ENCODE data around the gene B3GNT2.

The B3GNT2 gene

GRCh38 chr2:62224976-62225375, 29.1 kb downstream of the B3GNT2 start:
- peaks cover 7% of the 10 kb centered on the region for H3K9me3 Mint-ChIP-seq

GRCh38 chr2:62227386-62228075, 31.6 kb downstream of the B3GNT2 start:
- Mint-ChIP-seq H3K4me1 (ENCODE audit: low read depth) (peaks cover 29% of the 10 kb centered on the region), H3K36me3 (ENCODE audit: low read depth) (peaks cover 45% of the 10 kb centered on the region), H3K27me3 (no peaks in the 10 kb centered on the region), H3K9me3 (peaks cover 7% of the 10 kb centered on the region), H3K27ac (no peak overlapping the region), H3K4me3 (no peak overlapping the region)
- no peak for DNase-seq

More at GRCh38 chr2:62224976-62225375, 29.1 kb downstream of the B3GNT2 start:
- Mint-ChIP-seq H3K27me3 (no peaks in the 10 kb centered on the region), H3K27ac (no peak overlapping the region), H3K36me3 (ENCODE audit: low read depth) (peaks cover 65% of the 10 kb centered on the region), H3K4me3 (no peak overlapping the region), H3K4me1 (ENCODE audit: low read depth) (peaks cover 49% of the 10 kb centered on the region)
- DNase-seq = no peak

- Mint-ChIP-seq H3K27ac (no peak overlapping the region), H3K4me1 (ENCODE audit: low read depth) (peaks cover 15% of the 10 kb centered on the region), H3K9me3 (no peaks in the 10 kb centered on the region), H3K27me3 (no peaks in the 10 kb centered on the region), H3K4me3 (no peak overlapping the region), H3K36me3 (ENCODE audit: low read depth) (peaks cover 28% of the 10 kb centered on the region)
- DNase-seq = no peak
Measured at GRCh38 chr2:62229082-62229605, 33.2 kb downstream of the B3GNT2 start.

- DNase-seq = no peak
Measured at GRCh38 chr2:62231541-62231940, 35.6 kb downstream of the B3GNT2 start.

GRCh38 chr2:62234755-62235655, 39.1 kb downstream of the B3GNT2 start:
- Mint-ChIP-seq H3K4me1 (ENCODE audit: low read depth) (peaks cover 4% of the 10 kb centered on the region), H3K9me3 (no peaks in the 10 kb centered on the region), H3K27ac (no peak overlapping the region), H3K4me3 (no peak overlapping the region), H3K27me3 (no peaks in the 10 kb centered on the region), H3K36me3 (ENCODE audit: low read depth) (no peaks in the 10 kb centered on the region)
- no peak for DNase-seq

More at GRCh38 chr2:62231541-62231940, 35.6 kb downstream of the B3GNT2 start:
- Mint-ChIP-seq H3K4me3 (no peak overlapping the region), H3K4me1 (ENCODE audit: low read depth) (peaks cover 14% of the 10 kb centered on the region), H3K9me3 (no peaks in the 10 kb centered on the region), H3K27me3 (no peaks in the 10 kb centered on the region), H3K36me3 (ENCODE audit: low read depth) (peaks cover 7% of the 10 kb centered on the region), H3K27ac (peak overlapping the region; percentile 39)

GRCh38 chr2:62236499-62236898, 40.6 kb downstream of the B3GNT2 start:
- no peaks in the 10 kb centered on the region for H3K27me3 Mint-ChIP-seq
- no peak overlapping the region for H3K27ac Mint-ChIP-seq
- H3K4me1 Mint-ChIP-seq (ENCODE audit: low read depth) = no peaks in the 10 kb centered on the region
- no peaks in the 10 kb centered on the region for H3K9me3 Mint-ChIP-seq
- DNase-seq = no peak
- no peaks in the 10 kb centered on the region for H3K36me3 Mint-ChIP-seq (ENCODE audit: low read depth)
- H3K4me3 Mint-ChIP-seq = no peak overlapping the region

GRCh38 chr2:62238236-62238635, 42.3 kb downstream of the B3GNT2 start:
- Mint-ChIP-seq H3K4me1 (ENCODE audit: low read depth) (no peaks in the 10 kb centered on the region), H3K9me3 (no peaks in the 10 kb centered on the region), H3K27me3 (no peaks in the 10 kb centered on the region), H3K27ac (no peak overlapping the region), H3K4me3 (no peak overlapping the region), H3K36me3 (ENCODE audit: low read depth) (no peaks in the 10 kb centered on the region)
- no peak for DNase-seq

GRCh38 chr2:62240546-62240945, 44.6 kb downstream of the B3GNT2 start:
- no peaks in the 10 kb centered on the region for H3K27me3 Mint-ChIP-seq
- no peak for DNase-seq
- no peak overlapping the region for H3K4me3 Mint-ChIP-seq
- no peaks in the 10 kb centered on the region for H3K9me3 Mint-ChIP-seq
- no peaks in the 10 kb centered on the region for H3K4me1 Mint-ChIP-seq (ENCODE audit: low read depth)
- H3K27ac Mint-ChIP-seq = no peak overlapping the region
- H3K36me3 Mint-ChIP-seq (ENCODE audit: low read depth) = no peaks in the 10 kb centered on the region

- no peak for DNase-seq
- H3K9me3 Mint-ChIP-seq = no peaks in the 10 kb centered on the region
- no peaks in the 10 kb centered on the region for H3K4me1 Mint-ChIP-seq (ENCODE audit: low read depth)
- H3K4me3 Mint-ChIP-seq = no peak overlapping the region
- no peak overlapping the region for H3K27ac Mint-ChIP-seq
- H3K36me3 Mint-ChIP-seq (ENCODE audit: low read depth) = no peaks in the 10 kb centered on the region
- H3K27me3 Mint-ChIP-seq = no peaks in the 10 kb centered on the region
Measured at GRCh38 chr2:62243983-62244382, 48.1 kb downstream of the B3GNT2 start.

- Mint-ChIP-seq H3K27ac (no peak overlapping the region), H3K4me1 (ENCODE audit: low read depth) (no peaks in the 10 kb centered on the region), H3K4me3 (no peak overlapping the region), H3K36me3 (ENCODE audit: low read depth) (no peaks in the 10 kb centered on the region), H3K27me3 (no peaks in the 10 kb centered on the region), H3K9me3 (no peaks in the 10 kb centered on the region)
- no peak for DNase-seq
Measured at GRCh38 chr2:62248226-62248625, 52.3 kb downstream of the B3GNT2 start.

- no peak overlapping the region for H3K27ac Mint-ChIP-seq
- no peaks in the 10 kb centered on the region for H3K27me3 Mint-ChIP-seq
- no peak overlapping the region for H3K4me3 Mint-ChIP-seq
- H3K36me3 Mint-ChIP-seq (ENCODE audit: low read depth) = no peaks in the 10 kb centered on the region
- no peak for DNase-seq
- no peaks in the 10 kb centered on the region for H3K4me1 Mint-ChIP-seq (ENCODE audit: low read depth)
- H3K9me3 Mint-ChIP-seq = no peaks in the 10 kb centered on the region
Measured at GRCh38 chr2:62250239-62250638, 54.3 kb downstream of the B3GNT2 start.

- no peaks in the 10 kb centered on the region for H3K27me3 Mint-ChIP-seq
- H3K36me3 Mint-ChIP-seq (ENCODE audit: low read depth) = no peaks in the 10 kb centered on the region
- no peak for DNase-seq
- H3K4me3 Mint-ChIP-seq = no peak overlapping the region
- peaks cover 2% of the 10 kb centered on the region for H3K4me1 Mint-ChIP-seq (ENCODE audit: low read depth)
- H3K9me3 Mint-ChIP-seq = no peaks in the 10 kb centered on the region
- no peak overlapping the region for H3K27ac Mint-ChIP-seq
Measured at GRCh38 chr2:62254424-62255266, 58.7 kb downstream of the B3GNT2 start.

GRCh38 chr2:62257466-62257865, 61.6 kb downstream of the B3GNT2 start:
- Mint-ChIP-seq H3K9me3 (no peaks in the 10 kb centered on the region), H3K4me3 (no peak overlapping the region), H3K36me3 (ENCODE audit: low read depth) (no peaks in the 10 kb centered on the region), H3K27ac (no peak overlapping the region), H3K27me3 (no peaks in the 10 kb centered on the region), H3K4me1 (ENCODE audit: low read depth) (peaks cover 2% of the 10 kb centered on the region)
- no peak for DNase-seq

GRCh38 chr2:62263076-62263715, 67.3 kb downstream of the B3GNT2 start:
- no peaks in the 10 kb centered on the region for H3K36me3 Mint-ChIP-seq (ENCODE audit: low read depth)
- H3K4me3 Mint-ChIP-seq = no peak overlapping the region
- peaks cover 2% of the 10 kb centered on the region for H3K4me1 Mint-ChIP-seq (ENCODE audit: low read depth)
- H3K9me3 Mint-ChIP-seq = no peaks in the 10 kb centered on the region
- H3K27me3 Mint-ChIP-seq = no peaks in the 10 kb centered on the region
- no peak for DNase-seq
- no peak overlapping the region for H3K27ac Mint-ChIP-seq

Data from activated T-cell treated with anti-CD3 and anti-CD28 coated beads, Interleukin-2, amount 50 U/mL, for 24 hours (primary cell).